Right lobe of liver (tissue), 6 donors: ENCODE measurements around the gene SNX15. TPM values are rescaled to one million over a fixed set of nuclear protein-coding genes. Genes with fewer than 3 reads are reported as not detected.
"Not testable (repeated sequence)": the region's sequence is repeated elsewhere in the genome, so short reads cannot be mapped to it uniquely, and the experiment has no call there.

Experiments
- ATAC-seq, 4 donors: fragments of 200-7000 bp; cut with Tn5 transposase; one replicate each; pipeline ENCODE4 v1.9.1; 2020; ENCODE audit warnings: mild to moderate bottlenecking in 4 of 4, moderate library complexity in 4 of 4
- DNase-seq, 3 donors: peaks; one replicate each; pipeline ENCODE4 v3.0.0-alpha.2; 2020
- H3K27ac ChIP-seq, 3 donors: fragments of 200-600 bp; one replicate each; pipeline ENCODE4 v1.8.0; 2022
- H3K27me3 ChIP-seq, 2 donors: fragments of 200-600 bp; one replicate each; pipeline ENCODE4 v1.8.0; 2022
- H3K36me3 ChIP-seq, 4 donors: fragments of 200-600 bp; sonication (generic) in 1 of 4; one replicate each; pipeline versions ENCODE4 v1.5.1 to v1.8.0; 2017 to 2022; ENCODE audit warnings: control low read depth in 1 of 4
- H3K4me1 ChIP-seq, 4 donors: fragments of 200-600 bp; sonication (generic) in 1 of 4; one replicate each; pipeline versions ENCODE4 v1.5.1 to v1.8.0; 2017 to 2022; ENCODE audit warnings: control low read depth in 1 of 4
- H3K4me3 ChIP-seq, 3 donors: fragments of 200-600 bp; one replicate each; pipeline ENCODE4 v1.8.0; 2022
- H3K9me3 ChIP-seq, 4 donors: fragments of 200-600 bp; sonication (generic) in 1 of 4; one replicate each; pipeline versions ENCODE4 v1.5.1 to v1.8.0; 2017 to 2022; ENCODE audit warnings: control low read depth in 1 of 4
- POLR2A ChIP-seq: fragments of 450-650 bp; IDR thresholded peaks from one replicate; pipeline ENCODE4 v1.6.1; 2017; ENCODE audit warnings: antibody characterized with exemption, mild to moderate bottlenecking
- WGBS: methylation state at CpG from one replicate; pipeline ENCODE4 v1.1.6; 2018; ENCODE audit warnings: low coverage, low lambda C conversion rate; ENCODE audit not compliant: insufficient coverage; ENCODE audit errors: missing lambda C conversion rate; 5-methylcytosine and 5-hydroxymethylcytosine counted together
- intact Hi-C, 2 donors: fragments of 100-400 bp; cut with DNase I; formaldehyde crosslinking; loops; one replicate each; pipeline versions ENCODE4 v1.11.2 to v1.14.1; 2022
- total RNA-seq, 6 experiments: library from RNA; depleted of rRNA in 2 of 6; stranded (reverse); fragments of >200 nt in 2 of 6; fragmentation: NEBNext Ultra II Directional in 3 of 6; extraction: Animal tissue kit (Norgen Biotek cat#: 25700) in 3 of 6; gene quantifications; one replicate each; pipeline versions ENCODE4 v1.1.0 to v1.2.4, GENCODE V29; 2016 to 2023
- TF ChIP-seq, protein P1 (sequence below), 4 donors: fragments of 200-600 bp in 3 of 4; fragments of 450-650 bp in 1 of 4; IDR thresholded peaks; one replicate each; pipeline versions ENCODE4 v1.5.1 to v1.8.0; 2016 to 2022; ENCODE audit warnings: antibody characterized with exemption in 4 of 4, mild to moderate bottlenecking in 2 of 4
- donor health status: DM: no; HTN: yes; CAD: no.
- donor health status: DM: no; HTN: no; CAD: no.
- donor health status: DM: no; HTN: no; CAD: no.
- donor health status: DM: no; HTN: yes; CAD: no.
- donor health status: DM: no; HTN: yes; CAD: no.

Gene SNX15
- total RNA-seq, 6 experiments from 2014 or later, result 6.4 to 10.3 (median 8.7) TPM

DNA sequence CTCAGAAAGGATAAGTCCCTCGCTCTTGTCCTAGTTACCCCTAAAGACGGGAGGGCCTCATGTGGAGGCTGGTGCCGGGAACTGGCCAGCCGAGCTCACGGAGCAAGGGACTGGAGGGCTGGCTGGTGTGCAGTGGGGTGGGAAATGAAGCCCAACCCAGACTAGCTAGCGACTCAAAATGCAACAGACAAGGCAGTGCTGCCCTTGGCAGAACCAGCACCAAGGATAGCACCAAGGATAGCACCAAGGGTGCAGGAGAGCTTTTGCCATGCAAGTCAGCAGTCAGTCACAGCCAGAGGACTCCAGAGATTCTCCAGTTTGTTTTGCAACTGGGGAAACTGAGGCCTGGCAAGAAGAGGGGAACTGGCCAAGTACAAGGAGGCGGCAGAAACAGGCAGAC, 24.0 kb upstream of the SNX15 start:
- Histone ChIP-seq H3K9me3 (no peaks in the 10 kb centered on the region), H3K4me3 (no peak overlapping the region), H3K27me3 (no peaks in the 10 kb centered on the region), H3K4me1 (no peaks in the 10 kb centered on the region), H3K36me3 (no peaks in the 10 kb centered on the region), H3K27ac (no peak overlapping the region)
- ATAC-seq (no peak), DNase-seq (no peak)
- TF ChIP-seq POLR2A, result no peak
- TF ChIP-seq, protein P1, sequence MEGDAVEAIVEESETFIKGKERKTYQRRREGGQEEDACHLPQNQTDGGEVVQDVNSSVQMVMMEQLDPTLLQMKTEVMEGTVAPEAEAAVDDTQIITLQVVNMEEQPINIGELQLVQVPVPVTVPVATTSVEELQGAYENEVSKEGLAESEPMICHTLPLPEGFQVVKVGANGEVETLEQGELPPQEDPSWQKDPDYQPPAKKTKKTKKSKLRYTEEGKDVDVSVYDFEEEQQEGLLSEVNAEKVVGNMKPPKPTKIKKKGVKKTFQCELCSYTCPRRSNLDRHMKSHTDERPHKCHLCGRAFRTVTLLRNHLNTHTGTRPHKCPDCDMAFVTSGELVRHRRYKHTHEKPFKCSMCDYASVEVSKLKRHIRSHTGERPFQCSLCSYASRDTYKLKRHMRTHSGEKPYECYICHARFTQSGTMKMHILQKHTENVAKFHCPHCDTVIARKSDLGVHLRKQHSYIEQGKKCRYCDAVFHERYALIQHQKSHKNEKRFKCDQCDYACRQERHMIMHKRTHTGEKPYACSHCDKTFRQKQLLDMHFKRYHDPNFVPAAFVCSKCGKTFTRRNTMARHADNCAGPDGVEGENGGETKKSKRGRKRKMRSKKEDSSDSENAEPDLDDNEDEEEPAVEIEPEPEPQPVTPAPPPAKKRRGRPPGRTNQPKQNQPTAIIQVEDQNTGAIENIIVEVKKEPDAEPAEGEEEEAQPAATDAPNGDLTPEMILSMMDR (IDR thresholded peaks at IDR 0.05), result no peak
- WGBS, result 83% methylated on average over 1 of the region's 7 CpGs
- intact Hi-C loops, result no loop called here

DNA sequence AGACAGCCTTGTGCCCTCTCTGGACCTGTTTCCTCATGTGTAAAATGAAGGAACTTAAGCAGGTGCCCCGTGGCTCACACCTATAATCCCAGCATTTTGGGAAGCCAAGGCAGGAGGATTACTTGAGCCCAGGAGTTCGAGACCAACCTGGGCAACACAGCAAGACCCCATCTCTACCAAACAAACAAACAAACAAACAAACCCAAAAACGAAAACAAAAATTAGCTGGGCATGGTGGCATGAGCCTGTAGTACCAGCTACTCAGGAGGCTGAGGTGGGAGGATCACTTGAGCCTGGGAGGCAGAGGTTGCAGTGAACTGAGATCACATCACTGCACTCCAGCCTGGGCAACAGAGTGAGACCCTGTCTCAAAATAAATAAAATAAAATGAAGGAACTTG, 23.3 kb upstream of the SNX15 start:
- H3K27me3 ChIP-seq, H3K9me3 ChIP-seq, H3K4me1 ChIP-seq, DNase-seq, H3K36me3 ChIP-seq, intact Hi-C loops, ATAC-seq, H3K27ac ChIP-seq, H3K4me3 ChIP-seq: not testable (repeated sequence)
- WGBS, result 50% methylated on average over 3 of the region's 3 CpGs

DNA sequence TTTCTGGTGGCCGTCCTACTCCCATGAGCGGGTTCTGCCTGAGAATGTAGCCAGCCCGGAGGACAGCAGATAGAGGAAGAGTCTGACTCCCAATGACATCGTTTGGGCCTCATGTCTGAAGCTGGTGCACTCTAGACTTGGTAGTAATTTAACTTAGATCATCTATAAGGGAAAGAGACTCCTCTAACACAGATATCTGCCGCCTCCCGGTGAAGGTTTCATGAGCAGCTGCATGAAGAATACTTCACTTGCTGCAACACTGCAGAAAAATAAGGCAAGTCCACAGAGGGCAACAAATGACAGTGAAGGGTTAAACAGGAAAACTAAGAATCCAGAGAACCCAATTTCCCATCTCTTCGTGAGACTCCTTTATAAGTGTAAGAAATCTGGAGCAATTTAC, 19.2 kb upstream of the SNX15 start:
- H3K4me1 ChIP-seq, result peaks cover 0 to 2% (median 0%) of the 10 kb centered on the region in 4 donors
- TF ChIP-seq, protein P1 (IDR thresholded peaks at IDR 0.05), result no peak
- TF ChIP-seq POLR2A, result no peak
- 60% methylated on average over 3 of the region's 7 CpGs for WGBS
- no peaks in the 10 kb centered on the region for H3K36me3 ChIP-seq
- no peaks in the 10 kb centered on the region for H3K9me3 ChIP-seq
- intact Hi-C loops, result no loop called here
- no peak for ATAC-seq
- no peak overlapping the region for H3K4me3 ChIP-seq
- no peak overlapping the region for H3K27ac ChIP-seq
- no peak for DNase-seq
- no peaks in the 10 kb centered on the region for H3K27me3 ChIP-seq

DNA sequence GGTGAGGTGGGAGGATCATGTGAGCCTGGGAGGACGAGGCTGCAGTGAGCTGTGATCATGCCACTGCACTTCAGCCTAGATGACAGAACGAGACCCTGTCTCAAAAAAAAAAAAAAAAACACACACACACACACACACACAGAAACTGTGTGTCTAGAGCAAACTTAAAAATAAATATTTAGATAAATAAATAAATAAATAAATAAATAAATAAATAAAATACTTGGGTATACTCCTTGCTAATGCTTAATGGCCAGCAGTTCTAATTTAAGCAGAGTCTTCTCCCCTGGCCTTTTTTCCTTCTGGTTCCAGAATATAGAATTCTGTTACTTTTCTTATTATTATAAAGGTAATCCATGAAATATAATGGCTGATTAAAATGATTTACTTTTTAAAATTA, 18.4 kb upstream of the SNX15 start:
- H3K36me3 ChIP-seq, result no peaks in the 10 kb centered on the region
- peaks cover 0 to 6% (median 0%) of the 10 kb centered on the region in 4 donors for H3K4me1 ChIP-seq
- WGBS, result 93% methylated on average over 2 of the region's 2 CpGs

DNA sequence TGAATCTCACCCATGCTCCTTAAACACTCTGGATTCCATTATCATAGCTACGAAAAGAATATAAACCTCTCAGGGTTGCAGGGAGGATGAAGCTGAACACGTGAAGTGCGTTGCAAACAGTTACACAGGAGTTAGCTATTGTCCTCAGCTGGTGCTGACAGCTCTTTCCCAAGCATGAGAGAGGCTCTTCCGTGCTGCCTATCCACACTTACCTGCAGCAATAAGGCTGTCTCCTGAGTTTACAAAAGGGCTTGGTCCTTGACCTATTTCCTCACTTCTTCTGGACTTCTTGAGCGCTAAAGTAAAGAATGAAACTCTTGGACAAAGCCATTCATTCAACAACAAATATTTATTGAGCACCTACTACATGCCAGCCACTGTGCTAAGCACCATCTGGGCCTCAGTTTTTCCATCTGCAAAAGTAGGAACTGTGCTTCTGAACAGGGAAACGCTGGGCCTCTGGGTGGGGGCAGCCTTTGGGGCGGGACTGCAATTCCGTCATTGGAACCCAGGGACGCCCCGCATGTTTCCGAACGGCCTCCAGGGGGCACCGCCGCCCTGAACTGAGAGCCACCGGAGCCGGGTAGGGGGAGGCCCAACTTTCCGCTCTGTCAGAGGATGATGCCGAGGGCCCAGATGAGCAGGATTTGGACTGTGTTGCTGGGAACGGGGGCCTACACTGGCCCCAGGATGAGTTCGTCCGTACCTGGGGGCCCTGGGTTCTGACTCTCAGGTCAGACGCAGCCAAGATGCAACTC, 13.9 kb upstream of the SNX15 start:
- Histone ChIP-seq H3K27ac (peak overlapping the region; percentile 92 to 94 (median 94)), H3K9me3 (no peaks in the 10 kb centered on the region), H3K36me3 (no peaks in the 10 kb centered on the region), H3K27me3 (no peaks in the 10 kb centered on the region), H3K4me1 (peaks cover 0 to 6% (median 0%) of the 10 kb centered on the region in 4 donors), H3K4me3 (peak overlapping the region; percentile 76 to 90 (median 81))
- ATAC-seq, result peak; percentile 91 to 94 (median 94)
- intact Hi-C loops, result no loop called here
- 7% methylated on average over 10 of the region's 22 CpGs for WGBS
- TF ChIP-seq POLR2A, result peak; percentile 52
- TF ChIP-seq, protein P1 (IDR thresholded peaks at IDR 0.05), result peak; percentile 78 to 87 (median 84)
- peak; percentile 89 to 91 (median 91) for DNase-seq

More for the DNA sequence above, 18.4 kb upstream of the SNX15 start:
- no peaks in the 10 kb centered on the region for H3K27me3 ChIP-seq
- intact Hi-C loops, result no loop called here
- no peak for TF ChIP-seq POLR2A
- TF ChIP-seq, protein P1 (IDR thresholded peaks at IDR 0.05), result no peak
- H3K9me3 ChIP-seq, result no peaks in the 10 kb centered on the region
- no peak overlapping the region for H3K4me3 ChIP-seq
- no peak for DNase-seq
- H3K27ac ChIP-seq, result no peak overlapping the region
- no peak for ATAC-seq
